HepG2 (cell line): ENCODE data around the gene FGFR3. TPM values are rescaled to one million over a fixed set of nuclear protein-coding genes. Genes with fewer than 3 reads are reported as not detected.

ENCODE experiments used
- FOXC1 ChIP-seq: sonication (generic); formaldehyde crosslinking; IDR thresholded peaks from 2 replicates; pipeline ENCODE4 v1.8.0; 2022; ENCODE audit warnings: mild to moderate bottlenecking, missing genetic modification reagents, borderline replicate concordance
- GATAD2A ChIP-seq: IDR thresholded peaks from 2 replicates; pipeline ENCODE4 v1.6.1; 2016
- HNRNPLL ChIP-seq: fragments of 200-400 bp; formaldehyde crosslinking; IDR thresholded peaks from 2 replicates; pipeline ENCODE4 v1.6.1; 2017; ENCODE audit warnings: mild to moderate bottlenecking, low read depth, low read length; ENCODE audit not compliant: poor library complexity, severe bottlenecking
- NFAT5 ChIP-seq: sonication (generic); formaldehyde crosslinking; IDR thresholded peaks from 2 replicates; pipeline ENCODE4 v1.4.0; 2020; ENCODE audit warnings: missing genetic modification reagents
- NFKBIZ ChIP-seq: IDR thresholded peaks from 2 replicates; pipeline ENCODE4 v1.6.1; 2018; ENCODE audit warnings: missing genetic modification reagents, missing compliant biosample characterization
- RARA ChIP-seq: IDR thresholded peaks from 2 replicates; pipeline ENCODE4 v1.6.1; 2016; ENCODE audit warnings: missing genetic modification reagents, missing compliant biosample characterization
- RBFOX2 ChIP-seq: fragments of 200-400 bp; formaldehyde crosslinking; IDR thresholded peaks from 2 replicates; pipeline ENCODE4 v1.6.1; 2017; ENCODE audit warnings: low read depth, mild to moderate bottlenecking, low read length
- SALL1 ChIP-seq: sonication (generic); formaldehyde crosslinking; IDR thresholded peaks from 2 replicates; pipeline ENCODE4 v1.8.0; 2022; ENCODE audit warnings: mild to moderate bottlenecking, missing genetic modification reagents
- SOX13 ChIP-seq, 3 experiments: fragments of 450-650 bp in 1 of 3; sonication (generic) in 1 of 3; formaldehyde crosslinking in 1 of 3; IDR thresholded peaks in 2 of 3; conservative IDR thresholded peaks in 1 of 3; 2 replicates each; pipeline versions ENCODE4 v1.5.0 to v1.6.1; 2016 to 2020; ENCODE audit warnings: antibody characterized with exemption in 1 of 3, mild to moderate bottlenecking in 1 of 3, missing compliant biosample characterization in 1 of 3, missing genetic modification reagents in 1 of 3, moderate library complexity in 1 of 3
- TAF1 ChIP-seq: sonication (generic); formaldehyde crosslinking; IDR thresholded peaks from 2 replicates; pipeline ENCODE4 v1.4.0; 2020; ENCODE audit warnings: missing genetic modification reagents
- THAP11 ChIP-seq: IDR thresholded peaks from 2 replicates; pipeline ENCODE4 v1.6.1; 2016; ENCODE audit warnings: missing biosample characterization, missing genetic modification reagents
- ZBTB44 ChIP-seq: sonication (generic); formaldehyde crosslinking; IDR thresholded peaks from 2 replicates; pipeline ENCODE4 v1.4.0; 2020; ENCODE audit warnings: missing genetic modification reagents
- ZNF207 ChIP-seq: fragments of 450-650 bp; IDR thresholded peaks from 2 replicates; pipeline ENCODE4 v1.6.1; 2016; ENCODE audit warnings: antibody characterized with exemption, borderline replicate concordance
- ZNF225 ChIP-seq: sonication (generic); formaldehyde crosslinking; IDR thresholded peaks from 2 replicates; pipeline ENCODE4 v1.4.0; 2020; ENCODE audit warnings: mild to moderate bottlenecking, missing genetic modification reagents
- ZNF264 ChIP-seq: sonication (generic); formaldehyde crosslinking; IDR thresholded peaks from 2 replicates; pipeline ENCODE4 v1.4.0; 2020; ENCODE audit warnings: missing genetic modification reagents
- ZNF414 ChIP-seq: sonication (generic); formaldehyde crosslinking; IDR thresholded peaks from 2 replicates; pipeline ENCODE4 v1.5.0; 2020; ENCODE audit warnings: missing genetic modification reagents
- ZNF546 ChIP-seq: sonication (generic); formaldehyde crosslinking; conservative IDR thresholded peaks from 2 replicates; pipeline ENCODE4 v1.8.1; 2023; ENCODE audit warnings: mild to moderate bottlenecking, missing genetic modification reagents
- ZNF563 ChIP-seq: sonication (generic); formaldehyde crosslinking; IDR thresholded peaks from 2 replicates; pipeline ENCODE4 v1.8.0; 2022; ENCODE audit warnings: mild to moderate bottlenecking, moderate library complexity, missing genetic modification reagents
- ZNF572 ChIP-seq: sonication (generic); formaldehyde crosslinking; IDR thresholded peaks from 2 replicates; pipeline ENCODE4 v1.5.1; 2020; ENCODE audit warnings: mild to moderate bottlenecking, missing genetic modification reagents
- ZUFSP ChIP-seq: sonication (generic); formaldehyde crosslinking; IDR thresholded peaks from 2 replicates; pipeline ENCODE4 v1.9.0; 2021; ENCODE audit warnings: missing genetic modification reagents, mild to moderate bottlenecking, borderline replicate concordance
- polyA plus RNA-seq, 8 experiments: library from polyadenylated mRNA; depleted of rRNA in 3 of 8; stranded (reverse) in 7 of 8; unstranded in 1 of 8; fragments of >200 nt; fragmentation: Illumina TruSeq in 4 of 8; extraction: Trizol in 4 of 8; gene quantifications; 2 replicates each; pipeline versions ENCODE4 v1.2.1 to v1.2.3, GENCODE V29; 2011 to 2016; ENCODE audit warnings: low read depth in 4 of 8, missing spikeins in 1 of 8, mixed read lengths in 1 of 8; ENCODE audit not compliant: insufficient read depth in 1 of 8
- total RNA-seq, 5 experiments: library from RNA; depleted of rRNA; stranded (reverse); fragments of >200 nt; fragmentation: Illumina TruSeq; extraction: Trizol; gene quantifications; 2 replicates each; pipeline ENCODE4 v1.2.3, GENCODE V29; 2016; ENCODE audit warnings: low read depth in 1 of 5

Gene FGFR3
- total and polyA plus RNA-seq, 2 of the 13 experiments (the other 11 are each of a cell fraction or from before 2014, with no cell fraction given): 103 to 109 TPM

- TF ChIP-seq NFKBIZ (no peak), SALL1 (CRISPR knock-in tag) (peak; percentile 59), ZNF563 (CRISPR knock-in tag) (0 out of 2 replicates have a peak, but pooled peaks have one; percentile 52), GATAD2A (CRISPR knock-in tag) (peak; percentile 14; the same call in 1 of the 2 replicates), FOXC1 (CRISPR knock-in tag) (0 out of 2 replicates have a peak, but pooled peaks have one; percentile 9), SOX13 (IDR thresholded peaks at IDR 0.05) (no peak), SOX13 (CRISPR knock-in tag; conservative IDR thresholded peaks at IDR 0.05 in 1 of 2, IDR thresholded peaks at IDR 0.05 in 1 of 2) (no peak), HNRNPLL (peak; percentile 30), TAF1 (CRISPR knock-in tag) (peak; percentile 41), ZNF264 (CRISPR knock-in tag) (0 out of 2 replicates have a peak, but pooled peaks have one; percentile 9), RBFOX2 (peak; percentile 87), ZNF572 (peak; percentile 84), ZNF546 (CRISPR knock-in tag) (peak; percentile 49), THAP11 (CRISPR knock-in tag) (0 out of 2 replicates have a peak, but pooled peaks have one; percentile 31), ZNF225 (peak; percentile 22; the same call in 1 of the 2 replicates), ZBTB44 (no peak), RARA (CRISPR knock-in tag) (0 out of 2 replicates have a peak, but pooled peaks have one; percentile 8), ZUFSP (CRISPR knock-in tag) (no peak), ZNF207 (no peak), NFAT5 (CRISPR knock-in tag) (peak; percentile 47; the same call in 1 of the 2 replicates), ZNF414 (CRISPR knock-in tag) (peak; percentile 66; the same call in 1 of the 2 replicates)
These were observed 17.2 kb upstream of the FGFR3 start (continued) for GRCh38 chr4:1775731-1776500.
